ENCODE measurements around the gene BANP. TPM values are rescaled to one million over a fixed set of nuclear protein-coding genes. Genes with fewer than 3 reads are reported as not detected.

Gene BANP
- total and polyA plus RNA-seq, 2 experiments from 2014 or later, result 14.8 TPM

- H3K36me3 ChIP-seq (ENCODE audit: low read depth), result no peaks in the 10 kb centered on the region
- WGBS, 2 experiments (ENCODE audit: low coverage in 1 of 2, low lambda C conversion rate in 2 of 2, missing lambda C conversion rate in 2 of 2), result 40 to 42% methylated on average over 34 to 35 of the region's 37 CpGs
- in situ Hi-C loops (cut with MboI), result no loop called here
- TF ChIP-seq EZH2 (IDR thresholded peaks at IDR 0.05; ENCODE audit: insufficient read depth, poor library complexity, severe bottlenecking) (no peak), EZH2phosphoT487 (IDR thresholded peaks at IDR 0.05; ENCODE audit: insufficient read depth, low read depth) (no peak)
- H3K79me2 ChIP-seq (ENCODE audit: insufficient read depth), result no peaks in the 10 kb centered on the region
- H3K9ac ChIP-seq, result peak overlapping the region; percentile 90
- peak overlapping the region; percentile 98 for H3K4me2 ChIP-seq (ENCODE audit: unreplicated experiment)
- DNase-seq, result peak; percentile 74
- no peaks in the 10 kb centered on the region for H3F3A ChIP-seq (ENCODE audit: insufficient read depth)
- no peaks in the 10 kb centered on the region for H3K9me3 ChIP-seq (ENCODE audit: low read depth)
- peak overlapping the region; percentile 98 for H2AFZ ChIP-seq
- peak overlapping the region; percentile 77 for H3K27ac ChIP-seq
- no peaks in the 10 kb centered on the region for H3K27me3 ChIP-seq (replicated peaks; ENCODE audit: insufficient read depth)
- H3K4me1 ChIP-seq (ENCODE audit: insufficient read depth), result peaks cover 10% of the 10 kb centered on the region
- peak overlapping the region; percentile 68 for H3K4me3 ChIP-seq
- no peaks in the 10 kb centered on the region for H3K9me2 ChIP-seq (ENCODE audit: insufficient read depth)
- no peaks in the 10 kb centered on the region for H4K20me1 ChIP-seq (ENCODE audit: insufficient read depth)
Observed at GRCh38 chr16:87918866-87919680, 32.2 kb upstream of the BANP start.

GRCh38 chr16:87919681-87919994 lies 31.6 kb upstream of the BANP start:
- WGBS, 2 experiments (ENCODE audit: low coverage in 1 of 2, low lambda C conversion rate in 2 of 2, missing lambda C conversion rate in 2 of 2), result 95 to 97% methylated on average over 3 to 10 of the region's 10 CpGs
- Histone ChIP-seq H3K4me1 (ENCODE audit: insufficient read depth) (peaks cover 10% of the 10 kb centered on the region), H3F3A (ENCODE audit: insufficient read depth) (no peaks in the 10 kb centered on the region), H4K20me1 (ENCODE audit: insufficient read depth) (no peaks in the 10 kb centered on the region), H3K4me3 (no peak overlapping the region), H3K4me2 (ENCODE audit: unreplicated experiment) (no peak overlapping the region), H3K79me2 (ENCODE audit: insufficient read depth) (no peaks in the 10 kb centered on the region), H3K36me3 (ENCODE audit: low read depth) (no peaks in the 10 kb centered on the region), H3K27me3 (replicated peaks; ENCODE audit: insufficient read depth) (no peaks in the 10 kb centered on the region), H2AFZ (no peak overlapping the region), H3K27ac (no peak overlapping the region), H3K9ac (no peak overlapping the region), H3K9me2 (ENCODE audit: insufficient read depth) (no peaks in the 10 kb centered on the region), H3K9me3 (ENCODE audit: low read depth) (no peaks in the 10 kb centered on the region)
- in situ Hi-C loops (cut with MboI), result no loop called here
- DNase-seq, result no peak
- TF ChIP-seq EZH2phosphoT487 (IDR thresholded peaks at IDR 0.05; ENCODE audit: insufficient read depth, low read depth) (no peak), EZH2 (IDR thresholded peaks at IDR 0.05; ENCODE audit: insufficient read depth, poor library complexity, severe bottlenecking) (no peak)

- no peaks in the 10 kb centered on the region for H3K36me3 ChIP-seq (ENCODE audit: low read depth)
- in situ Hi-C loops (cut with MboI), result no loop called here
Observed at GRCh38 chr16:87921236-87921773, 29.9 kb upstream of the BANP start.

GRCh38 chr16:87922250-87922871 lies 28.9 kb upstream of the BANP start:
- H3K9me2 ChIP-seq (ENCODE audit: insufficient read depth), result no peaks in the 10 kb centered on the region
- in situ Hi-C loops (cut with MboI), result no loop called here
- peaks cover 10% of the 10 kb centered on the region for H3K4me1 ChIP-seq (ENCODE audit: insufficient read depth)
- no peaks in the 10 kb centered on the region for H3K9me3 ChIP-seq (ENCODE audit: low read depth)
- no peak overlapping the region for H3K27ac ChIP-seq
- H3K4me2 ChIP-seq (ENCODE audit: unreplicated experiment), result no peak overlapping the region
- no peak for DNase-seq
- TF ChIP-seq EZH2phosphoT487 (IDR thresholded peaks at IDR 0.05; ENCODE audit: insufficient read depth, low read depth), result no peak
- no peak for TF ChIP-seq EZH2 (IDR thresholded peaks at IDR 0.05; ENCODE audit: insufficient read depth, poor library complexity, severe bottlenecking)
- H4K20me1 ChIP-seq (ENCODE audit: insufficient read depth), result no peaks in the 10 kb centered on the region
- H3K36me3 ChIP-seq (ENCODE audit: low read depth), result no peaks in the 10 kb centered on the region
- H3K79me2 ChIP-seq (ENCODE audit: insufficient read depth), result no peaks in the 10 kb centered on the region
- no peak overlapping the region for H3K4me3 ChIP-seq
- WGBS, 2 experiments (ENCODE audit: low coverage in 1 of 2, low lambda C conversion rate in 2 of 2, missing lambda C conversion rate in 2 of 2), result 68 to 84% methylated on average over 11 to 14 of the region's 14 CpGs
- H2AFZ ChIP-seq, result no peak overlapping the region
- no peaks in the 10 kb centered on the region for H3F3A ChIP-seq (ENCODE audit: insufficient read depth)
- no peak overlapping the region for H3K9ac ChIP-seq
- H3K27me3 ChIP-seq (replicated peaks; ENCODE audit: insufficient read depth), result no peaks in the 10 kb centered on the region

More at GRCh38 chr16:87921236-87921773, 29.9 kb upstream of the BANP start:
- H3F3A ChIP-seq (ENCODE audit: insufficient read depth), result no peaks in the 10 kb centered on the region
- H3K4me1 ChIP-seq (ENCODE audit: insufficient read depth), result peaks cover 10% of the 10 kb centered on the region
- H4K20me1 ChIP-seq (ENCODE audit: insufficient read depth), result no peaks in the 10 kb centered on the region
- H3K79me2 ChIP-seq (ENCODE audit: insufficient read depth), result no peaks in the 10 kb centered on the region
- H3K9me2 ChIP-seq (ENCODE audit: insufficient read depth), result no peaks in the 10 kb centered on the region
- TF ChIP-seq EZH2phosphoT487 (IDR thresholded peaks at IDR 0.05; ENCODE audit: insufficient read depth, low read depth), result no peak
- TF ChIP-seq EZH2 (IDR thresholded peaks at IDR 0.05; ENCODE audit: insufficient read depth, poor library complexity, severe bottlenecking), result no peak
- no peak overlapping the region for H3K4me2 ChIP-seq (ENCODE audit: unreplicated experiment)
- H3K4me3 ChIP-seq, result no peak overlapping the region
- H3K9me3 ChIP-seq (ENCODE audit: low read depth), result no peaks in the 10 kb centered on the region
- no peak overlapping the region for H3K9ac ChIP-seq
- WGBS, 2 experiments (ENCODE audit: low coverage in 1 of 2, low lambda C conversion rate in 2 of 2, missing lambda C conversion rate in 2 of 2), result 71 to 72% methylated on average over 13 of the region's 13 CpGs
- no peak for DNase-seq
- H3K27ac ChIP-seq, result no peak overlapping the region
- no peak overlapping the region for H2AFZ ChIP-seq
- no peaks in the 10 kb centered on the region for H3K27me3 ChIP-seq (replicated peaks; ENCODE audit: insufficient read depth)

All from GM23248 (cell line).